ENCODE data around the gene GGA3.

GGA3 gene

GRCh38 chr17:75244133-75244866 is 17.1 kb downstream of the GGA3 start:
- DNase-seq, result peak; percentile 50

- DNase-seq, result peak; percentile 50
Measured at GRCh38 chr17:75242461-75243042, 18.9 kb downstream of the GGA3 start.

GRCh38 chr17:75241996-75242460 is 19.4 kb downstream of the GGA3 start:
- no peak for DNase-seq

- DNase-seq, result no peak
Measured at GRCh38 chr17:75241502-75241901, 19.9 kb downstream of the GGA3 start.

GRCh38 chr17:75241143-75241430 is 20.3 kb downstream of the GGA3 start:
- no peak for DNase-seq

GRCh38 chr17:75240394-75241142 is 20.8 kb downstream of the GGA3 start:
- no peak for DNase-seq

GRCh38 chr17:75239778-75240393 is 21.5 kb downstream of the GGA3 start:
- DNase-seq, result no peak

- DNase-seq, result no peak
Measured at GRCh38 chr17:75239214-75239613, 22.2 kb downstream of the GGA3 start.

- peak; percentile 69 for DNase-seq
Measured at GRCh38 chr17:75238684-75239191, 22.7 kb downstream of the GGA3 start.

GRCh38 chr17:75238020-75238580 is 23.3 kb downstream of the GGA3 start:
- no peak for DNase-seq

- no peak for DNase-seq
Measured at GRCh38 chr17:75237100-75238014, 24.0 kb downstream of the GGA3 start.

GRCh38 chr17:75232786-75233185 is 28.6 kb downstream of the GGA3 start:
- no peak for DNase-seq

- no peak for DNase-seq
Measured at GRCh38 chr17:75231741-75232464, 29.5 kb downstream of the GGA3 start.

- DNase-seq, result no peak
Measured at GRCh38 chr17:75231071-75231470, 30.3 kb downstream of the GGA3 start.

GRCh38 chr17:75228847-75229246 is 32.6 kb downstream of the GGA3 start:
- peak; percentile 24 for DNase-seq

GRCh38 chr17:75228305-75228704 is 33.1 kb downstream of the GGA3 start:
- DNase-seq, result no peak

GRCh38 chr17:75227729-75228128 is 33.7 kb downstream of the GGA3 start:
- DNase-seq, result no peak

GRCh38 chr17:75225016-75225415 is 36.4 kb downstream of the GGA3 start:
- DNase-seq, result no peak

- no peak for DNase-seq
Measured at GRCh38 chr17:75219815-75220214, 41.6 kb downstream of the GGA3 start.

GRCh38 chr17:75218131-75218530 is 43.3 kb downstream of the GGA3 start:
- DNase-seq, result no peak

- DNase-seq, result no peak
Measured at GRCh38 chr17:75209061-75209460, 52.3 kb downstream of the GGA3 start.

Measured in CD4-positive, alpha-beta T cell treated with Interleukin-15 for 1 hour (primary cell).